ENCODE measurements around the gene DCAF17.
A peak's percentile ranks its signal among the peaks of the same experiment; 100 is the strongest.
"Not testable (repeated sequence)": the region's sequence is repeated elsewhere in the genome, so short reads cannot be mapped to it uniquely, and the experiment has no call there.

Gene DCAF17

DNA sequence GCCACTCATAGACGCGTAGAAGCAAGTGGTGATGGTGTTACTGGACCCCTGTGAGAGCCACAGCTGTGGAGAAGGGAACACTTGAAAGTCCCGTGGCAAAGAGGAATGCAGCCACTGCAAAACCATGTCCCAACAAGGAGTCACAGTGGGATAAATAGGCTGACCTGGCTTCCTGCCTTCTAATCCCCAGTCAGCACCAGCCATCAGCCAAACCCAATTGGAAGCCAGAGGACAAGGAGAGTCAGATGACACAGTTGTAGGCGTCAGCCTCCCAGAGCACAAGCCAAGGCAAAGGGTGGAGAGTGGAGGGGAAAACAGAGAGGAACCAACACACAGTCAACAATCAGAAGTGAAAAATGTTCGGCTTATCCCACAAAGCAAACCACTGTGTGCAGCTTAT, 82.8 kb downstream of the DCAF17 start:
- no peak for DNase-seq

DNA sequence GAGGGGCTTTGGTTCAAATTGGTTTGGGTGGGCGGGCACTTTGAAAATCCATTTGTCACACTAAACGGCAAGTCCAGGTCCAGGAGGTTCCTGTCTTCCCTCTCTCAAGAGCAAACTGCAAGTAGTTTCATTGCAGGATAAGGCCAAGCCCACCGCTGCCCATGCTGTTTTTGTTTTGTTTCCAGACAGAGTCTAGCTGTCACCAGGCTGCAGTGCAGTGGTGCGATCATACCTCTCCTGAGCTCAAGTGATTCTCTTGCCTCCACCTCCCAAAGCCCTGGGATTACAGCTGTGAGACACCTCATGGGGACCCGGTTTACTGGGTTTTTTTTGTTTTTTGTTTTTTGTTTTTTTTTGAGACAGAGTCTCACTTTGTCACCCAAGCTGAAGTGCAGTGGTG, 86.4 kb downstream of the DCAF17 start:
- no peak for DNase-seq

- DNase-seq, result no peak
Observed at GRCh38 chr2:171521361-171522051, 87.5 kb downstream of the DCAF17 start.

DNA sequence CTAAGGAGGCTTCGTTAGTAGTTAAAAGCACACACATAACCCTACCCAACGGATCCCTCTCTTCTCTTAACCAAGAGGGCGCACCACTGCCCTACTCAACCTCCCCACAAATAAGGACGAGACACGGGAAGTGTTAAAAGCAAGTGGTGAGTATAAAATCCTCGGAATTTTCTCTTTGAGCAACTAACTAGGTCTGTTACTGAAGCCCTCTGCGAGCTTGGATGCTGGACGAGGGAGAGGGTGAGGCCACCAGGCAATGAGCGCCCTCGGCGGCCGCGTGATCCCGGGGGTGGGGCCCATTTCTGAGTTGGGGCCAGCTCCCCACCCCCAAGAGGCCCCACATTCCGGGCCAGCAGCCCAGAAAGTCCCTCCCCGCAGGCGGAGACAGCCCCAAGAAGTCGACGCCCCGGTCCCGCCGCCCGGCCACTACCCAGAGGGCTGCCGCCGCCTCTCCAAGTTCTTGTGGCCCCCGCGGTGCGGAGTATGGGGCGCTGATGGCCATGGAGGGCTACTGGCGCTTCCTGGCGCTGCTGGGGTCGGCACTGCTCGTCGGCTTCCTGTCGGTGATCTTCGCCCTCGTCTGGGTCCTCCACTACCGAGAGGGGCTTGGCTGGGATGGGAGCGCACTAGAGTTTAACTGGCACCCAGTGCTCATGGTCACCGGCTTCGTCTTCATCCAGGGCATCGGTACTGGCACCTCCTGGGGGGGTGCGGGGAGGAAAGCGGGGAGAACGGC, 88.2 kb downstream of the DCAF17 start, which contains the start of gene CYBRD1:
Gene CYBRD1, plus strand, starts transcription at position 423 of the 736 bp plus-strand sequence. Its CDS starts 72 bp downstream, at position 495.
- DNase-seq, result peak; percentile 2

DNA sequence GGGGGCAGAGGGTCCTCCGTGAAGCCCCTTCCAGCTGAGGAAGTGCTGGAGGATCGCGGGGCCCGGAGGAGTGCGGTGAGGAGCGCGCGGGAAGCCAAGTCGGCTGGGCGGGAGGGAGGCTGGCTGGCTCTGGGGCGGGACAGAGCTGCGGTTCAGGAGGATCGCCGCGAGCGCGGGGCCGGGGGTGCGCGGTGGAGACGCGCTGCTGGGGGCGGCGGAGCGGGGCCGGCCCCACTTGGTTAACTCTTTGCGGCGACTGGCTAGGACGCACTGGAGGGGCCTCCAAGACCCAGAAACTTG, 88.7 kb downstream of the DCAF17 start:
- peak; percentile 1 for DNase-seq

- DNase-seq, result peak; percentile 47
Observed at GRCh38 chr2:171523088-171524017, 89.3 kb downstream of the DCAF17 start.

- DNase-seq, result no peak
Observed at GRCh38 chr2:171524018-171524401, 90.0 kb downstream of the DCAF17 start.

- no peak for DNase-seq
Observed at GRCh38 chr2:171529914-171530313, 95.9 kb downstream of the DCAF17 start.

- DNase-seq, result peak; percentile 26
Observed at GRCh38 chr2:171530378-171530777, 96.4 kb downstream of the DCAF17 start.

DNA sequence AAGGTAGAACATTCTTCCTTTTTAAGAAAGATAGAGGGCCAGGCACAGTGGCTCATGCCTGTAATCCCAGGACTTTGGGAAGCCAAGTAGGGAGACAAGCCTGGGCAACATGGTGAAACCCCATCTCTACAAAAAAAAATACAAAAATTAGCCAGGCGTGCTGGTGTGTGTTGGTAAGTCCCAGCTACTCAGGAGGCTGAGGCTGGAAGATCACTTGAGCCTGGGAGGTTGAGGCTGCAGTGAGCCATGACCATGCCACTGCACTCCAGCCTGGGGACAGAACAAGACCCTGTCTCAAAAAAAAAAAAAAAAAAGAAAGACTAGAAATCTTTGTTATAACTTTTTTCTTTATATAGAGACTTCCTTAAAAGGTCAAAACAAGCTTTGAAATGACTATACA, 96.8 kb downstream of the DCAF17 start:
- DNase-seq, result not testable (repeated sequence)

DNA sequence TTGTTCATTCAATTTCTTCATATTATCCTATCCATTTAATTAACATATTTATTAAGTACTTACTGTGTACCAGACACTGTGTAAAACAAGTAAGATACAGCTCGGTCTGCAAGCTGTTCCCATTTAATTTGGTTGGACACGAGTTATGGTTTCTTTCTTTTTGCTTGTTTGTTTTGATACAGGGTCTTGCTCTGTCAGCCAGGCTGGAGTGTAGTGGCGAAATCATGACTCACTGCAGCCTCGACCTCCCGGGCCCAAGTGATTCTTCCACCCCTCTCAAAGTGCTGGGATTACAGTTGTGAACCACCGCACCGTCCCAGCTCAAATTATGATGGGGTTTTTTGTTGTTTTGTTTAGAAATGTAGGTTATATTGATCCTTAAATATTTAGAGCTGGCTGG, 97.3 kb downstream of the DCAF17 start:
- DNase-seq, result no peak

- no peak for DNase-seq
Observed at GRCh38 chr2:171531836-171532450, 97.9 kb downstream of the DCAF17 start.

GRCh38 chr2:171533331-171533730, 99.3 kb downstream of the DCAF17 start:
- DNase-seq, result no peak

All from NCI-H510A (cell line).